SK-N-SH (cell line): Measurements from ENCODE around the gene ZNF511. TPM values are rescaled to one million over a fixed set of nuclear protein-coding genes. Genes with fewer than 3 reads are reported as not detected.
"Not testable (repeated sequence)": the region's sequence is repeated elsewhere in the genome, so short reads cannot be mapped to it uniquely, and the experiment has no call there.

Experiments used
- CTCF ChIA-PET: fragments of 300-600, 350-600 bp; formaldehyde crosslinking; extraction: SDS; loops from one replicate; lab custom pipeline; 2021; lab: Yijun Ruan, JAX
- POLR2A ChIA-PET: fragments of 350-600 bp; sonication (Branson Sonifier 250); formaldehyde crosslinking; extraction: SDS; loops from one replicate; lab custom pipeline; 2020; ENCODE audit warnings: antibody characterized with exemption, inconsistent platforms; lab: Yijun Ruan, JAX
- DNase-seq: peaks from one replicate; pipeline ENCODE4 v3.0.0; 2012
- H2AFZ ChIP-seq: fragments of 200-600 bp; sonication (generic); 2 replicates; pipeline ENCODE4 v1.8.1; 2016; ENCODE audit warnings: antibody characterized with exemption, mild to moderate bottlenecking, low read depth
- H3F3A ChIP-seq: fragments of 200-600 bp; sonication (generic); replicated peaks from 2 replicates; pipeline ENCODE3; 2016; ENCODE audit warnings: antibody characterized with exemption, mild to moderate bottlenecking; ENCODE audit not compliant: insufficient read depth
- H3K27ac ChIP-seq, 2 experiments: fragments of 200-500 bp in 1 of 2; fragments of 200-600 bp in 1 of 2; sonication (Bioruptor generic) in 1 of 2; sonication (generic), shearing (Covaris generic) in 1 of 2; 2 replicates each; pipeline versions ENCODE4 v1.5.1 to v1.6.1; 2014 to 2016; ENCODE audit warnings: low read depth in 2 of 2, inconsistent platforms in 1 of 2, low read length in 1 of 2, mild to moderate bottlenecking in 1 of 2, mixed read lengths in 1 of 2
- H3K27me3 ChIP-seq: fragments of 200-600 bp; sonication (generic), shearing (Covaris generic); 2 replicates; pipeline ENCODE4 v1.6.1; 2016; ENCODE audit warnings: mixed run types; ENCODE audit not compliant: insufficient read depth
- H3K36me3 ChIP-seq, 2 experiments: fragments of 200-500 bp in 1 of 2; fragments of 200-600 bp in 1 of 2; sonication (Bioruptor generic) in 1 of 2; sonication (generic) in 1 of 2; replicated peaks in 1 of 2; 2 replicates each; pipeline versions ENCODE3 to v1.5.1; 2014 to 2016; ENCODE audit warnings: low read length in 1 of 2, mild to moderate bottlenecking in 1 of 2; ENCODE audit not compliant: insufficient read depth in 2 of 2, control insufficient read depth in 1 of 2
- H3K4me1 ChIP-seq, 2 experiments: fragments of 200-500 bp in 1 of 2; fragments of 200-600 bp in 1 of 2; sonication (Bioruptor generic) in 1 of 2; sonication (generic), shearing (Covaris generic) in 1 of 2; 2 replicates each; pipeline versions ENCODE4 v1.5.1 to v1.6.1; 2014 to 2016; ENCODE audit warnings: low read depth in 1 of 2, low read length in 1 of 2, mixed run types in 1 of 2; ENCODE audit not compliant: insufficient read depth in 2 of 2, control insufficient read depth in 1 of 2
- H3K4me2 ChIP-seq: fragments of 200-600 bp; sonication (generic), shearing (Covaris generic); 2 replicates; pipeline ENCODE4 v1.6.1; 2017; ENCODE audit warnings: mixed run types
- H3K4me3 ChIP-seq, 2 experiments: fragments of 200-500 bp in 1 of 2; fragments of 200-600 bp in 1 of 2; sonication (Bioruptor generic) in 1 of 2; sonication (generic), shearing (Covaris generic) in 1 of 2; 2 replicates each; pipeline versions ENCODE4 v1.5.1 to v1.8.1; 2014 to 2016; ENCODE audit warnings: low read depth in 2 of 2, inconsistent platforms in 1 of 2, low read length in 1 of 2, mild to moderate bottlenecking in 1 of 2, mixed read lengths in 1 of 2, moderate library complexity in 1 of 2
- H3K79me2 ChIP-seq: fragments of 200-600 bp; sonication (generic); 2 replicates; pipeline ENCODE4 v1.8.1; 2017; ENCODE audit warnings: mild to moderate bottlenecking; ENCODE audit not compliant: insufficient read depth
- H3K9ac ChIP-seq: fragments of 200-600 bp; sonication (generic); 2 replicates; pipeline ENCODE4 v1.6.1; 2017; ENCODE audit warnings: mixed run types
- H3K9me2 ChIP-seq: fragments of 200-600 bp; sonication (generic); 2 replicates; pipeline ENCODE4 v1.6.1; 2017; ENCODE audit warnings: mixed run types
- H3K9me3 ChIP-seq: fragments of 200-600 bp; sonication (generic); 2 replicates; pipeline ENCODE4 v1.6.1; 2017; ENCODE audit warnings: mixed run types, mild to moderate bottlenecking, moderate library complexity
- H4K20me1 ChIP-seq: fragments of 200-600 bp; sonication (generic); 2 replicates; pipeline ENCODE4 v1.6.1; 2017; ENCODE audit warnings: mild to moderate bottlenecking, mixed run types; ENCODE audit not compliant: insufficient read depth
- ELF1 ChIP-seq: IDR thresholded peaks from 2 replicates; pipeline ENCODE4 v1.4.0; 2012
- EP300 ChIP-seq, 2 experiments: IDR thresholded peaks; 2 replicates each; pipeline versions ENCODE4 v1.4.0 to v1.6.1; 2012; ENCODE audit warnings: borderline replicate concordance in 1 of 2, low read depth in 1 of 2, low read length in 1 of 2
- FOSL2 ChIP-seq: IDR thresholded peaks from 2 replicates; pipeline ENCODE4 v1.4.0; 2012; ENCODE audit warnings: low read depth, mild to moderate bottlenecking, moderate library complexity, borderline replicate concordance
- GATA2 ChIP-seq: sonication (generic); formaldehyde crosslinking; IDR thresholded peaks from 2 replicates; pipeline ENCODE4 v1.5.0; 2020; ENCODE audit warnings: mild to moderate bottlenecking, missing genetic modification reagents
- IRF3 ChIP-seq: fragments of 150-350 bp; IDR thresholded peaks from 2 replicates; pipeline ENCODE4 v1.6.1; 2016; ENCODE audit warnings: mild to moderate bottlenecking, low read depth, low read length
- JUND ChIP-seq: IDR thresholded peaks from 2 replicates; pipeline ENCODE4 v1.4.0; 2012
- MXI1 ChIP-seq: IDR thresholded peaks from 2 replicates; pipeline ENCODE4 v1.6.1; 2012; ENCODE audit warnings: mild to moderate bottlenecking, low read depth, low read length, improper control_type of control experiment
- NFIC ChIP-seq: IDR thresholded peaks from 2 replicates; pipeline ENCODE4 v1.4.0; 2012; ENCODE audit warnings: borderline replicate concordance
- RAD21 ChIP-seq: IDR thresholded peaks from 2 replicates; pipeline ENCODE4 v1.6.1; 2012; ENCODE audit warnings: mild to moderate bottlenecking, low read length
- RCOR1 ChIP-seq: fragments of 150-350 bp; IDR thresholded peaks from 2 replicates; pipeline ENCODE4 v1.6.1; 2017; ENCODE audit warnings: antibody characterized with exemption, low read length
- SMC3 ChIP-seq: IDR thresholded peaks from 2 replicates; pipeline ENCODE4 v1.6.1; 2012; ENCODE audit warnings: low read depth, low read length, improper control_type of control experiment
- TCF12 ChIP-seq: IDR thresholded peaks from 2 replicates; pipeline ENCODE4 v1.4.0; 2012
- USF1 ChIP-seq: IDR thresholded peaks from 2 replicates; pipeline ENCODE4 v1.4.0; 2012; ENCODE audit warnings: low read depth, borderline replicate concordance
- USF2 ChIP-seq: fragments of 150-350 bp; IDR thresholded peaks from 2 replicates; pipeline ENCODE4 v1.6.1; 2017; ENCODE audit warnings: antibody characterized with exemption, low read length, low read depth, borderline replicate concordance
- ZBTB33 ChIP-seq: IDR thresholded peaks from 2 replicates; pipeline ENCODE4 v1.4.0; 2012; ENCODE audit warnings: low read depth, borderline replicate concordance
- WGBS: methylation state at CpG from one replicate; pipeline ENCODE4 v1.1.6; 2017; ENCODE audit warnings: low lambda C conversion rate; 5-methylcytosine and 5-hydroxymethylcytosine counted together
- polyA plus RNA-seq, 3 experiments: library from polyadenylated mRNA; depleted of rRNA; stranded (reverse); fragments of >200 nt; gene quantifications; 2 replicates each; pipeline ENCODE4 v1.2.3, GENCODE V29; 2012

ZNF511 gene
- polyA plus RNA-seq, 1 of the 3 experiments (the other 2 are of a cell fraction), result 62.3 TPM

GRCh38 chr10:133263674-133264073 is 45.0 kb upstream of the ZNF511 start:
- Histone ChIP-seq H3K4me2 (no peak overlapping the region), H3K4me3 (no peak overlapping the region), H3K9ac (no peak overlapping the region), H3K36me3 (no peaks in the 10 kb centered on the region), H3K27ac (no peak overlapping the region), H4K20me1 (no peaks in the 10 kb centered on the region), H3K79me2 (no peaks in the 10 kb centered on the region), H3K4me1 (peaks cover 12 to 14% of the 10 kb centered on the region in 2 experiments; a peak in 3 of 4 replicates), H3F3A (peaks cover 6% of the 10 kb centered on the region), H3K27me3 (no peaks in the 10 kb centered on the region), H3K9me3 (no peaks in the 10 kb centered on the region), H2AFZ (no peak overlapping the region), H3K9me2 (no peaks in the 10 kb centered on the region)
- no peak for DNase-seq
- CTCF ChIA-PET, result no interaction called here
- no peak for TF ChIP-seq RAD21
- no peak for TF ChIP-seq ZBTB33
- no peak for TF ChIP-seq TCF12
- TF ChIP-seq JUND, result no peak
- TF ChIP-seq ELF1, result no peak
- no peak for TF ChIP-seq MXI1
- TF ChIP-seq GATA2 (CRISPR knock-in tag), result no peak
- no peak for TF ChIP-seq SMC3
- no peak for TF ChIP-seq RCOR1
- no peak for TF ChIP-seq USF2
- no peak for TF ChIP-seq IRF3
- 92% methylated on average over 5 of the region's 10 CpGs for WGBS
- POLR2A ChIA-PET, result interaction anchor here (0.7 to 1.5 kb wide), 2 partner anchors 17 to 980 kb away, joined by 4 to 5 read pairs; no protein-coding TSS in a partner anchor

GRCh38 chr10:133264461-133264860 is 44.3 kb upstream of the ZNF511 start:
- TF ChIP-seq FOSL2 (no peak), EP300 (IDR thresholded peaks at IDR 0.05; ENCODE audit: borderline replicate concordance in 1 of 2, low read depth in 1 of 2, low read length in 1 of 2) (no peak), MXI1 (no peak), USF1 (no peak), JUND (no peak), RAD21 (no peak), IRF3 (no peak), NFIC (no peak), TCF12 (no peak)
- H3K4me1 ChIP-seq, result peaks cover 6 to 14% of the 10 kb centered on the region in 2 experiments; a peak in 3 of 4 replicates
- no peak overlapping the region for H3K4me3 ChIP-seq
- H2AFZ ChIP-seq, result no peak overlapping the region
- H3K27ac ChIP-seq, result no peak overlapping the region
- CTCF ChIA-PET, result no interaction called here
- no peak for DNase-seq
- H3K9me2 ChIP-seq, result no peaks in the 10 kb centered on the region
- no peaks in the 10 kb centered on the region for H3K79me2 ChIP-seq
- no peak overlapping the region for H3K9ac ChIP-seq
- H3K9me3 ChIP-seq, result no peaks in the 10 kb centered on the region
- POLR2A ChIA-PET, result interaction anchor here (0.7 to 1.5 kb wide), 2 partner anchors 16 to 981 kb away, joined by 4 to 5 read pairs; no protein-coding TSS in a partner anchor
- H4K20me1 ChIP-seq, result no peaks in the 10 kb centered on the region
- H3K36me3 ChIP-seq, result no peaks in the 10 kb centered on the region
- WGBS, result 66% methylated on average over 9 of the region's 9 CpGs
- no peaks in the 10 kb centered on the region for H3K27me3 ChIP-seq
- peaks cover 5% of the 10 kb centered on the region for H3F3A ChIP-seq
- H3K4me2 ChIP-seq, result no peak overlapping the region

GRCh38 chr10:133265052-133265451 is 43.7 kb upstream of the ZNF511 start:
- not testable (repeated sequence) for H2AFZ ChIP-seq, H3K79me2 ChIP-seq, DNase-seq, H3K9ac ChIP-seq, H3K9me2 ChIP-seq, H3K4me3 ChIP-seq, H3K27me3 ChIP-seq, H3F3A ChIP-seq, H3K36me3 ChIP-seq, H3K4me2 ChIP-seq, H3K9me3 ChIP-seq, H3K27ac ChIP-seq, H4K20me1 ChIP-seq
- 58% methylated on average over 10 of the region's 10 CpGs for WGBS
- ChIA-PET POLR2A (interaction anchor here (1.5 kb wide), 1 partner anchor 15 kb away, joined by 4 read pairs; no protein-coding TSS in a partner anchor), CTCF (interaction anchor here (1.0 kb wide), 1 partner anchor 121 kb away, joined by 3 read pairs; no protein-coding TSS in a partner anchor)
- H3K4me1 ChIP-seq, result peaks cover 0 to 14% of the 10 kb centered on the region in 2 experiments; a peak in 2 of 4 replicates
